OCI-LY3 (cell line): ENCODE results near the gene TBX21.

Experiments
- H2AFZ ChIP-seq: fragments of 200-600, 300-600 bp; shearing (Covaris generic); 2 replicates; pipeline ENCODE4 v1.6.0; 2014; ENCODE audit warnings: antibody characterized with exemption, low read depth, low read length
- H3K27ac ChIP-seq: fragments of 200-600, 300-600 bp; sonication (generic); 2 replicates; pipeline ENCODE4 v1.5.1; 2014; ENCODE audit warnings: mild to moderate bottlenecking, low read length, moderate library complexity, mixed read lengths
- H3K27me3 ChIP-seq: fragments of 200-600, 300-600 bp; sonication (generic); 2 replicates; pipeline ENCODE4 v1.6.1; 2014; ENCODE audit warnings: low read depth, low read length, mixed read lengths
- H3K36me3 ChIP-seq: fragments of 200-600, 300-600 bp; sonication (generic); replicated peaks from 2 replicates; pipeline ENCODE3; 2014; ENCODE audit warnings: low read depth, low read length, mixed read lengths
- H3K4me1 ChIP-seq: fragments of 300-600, 200-600 bp; sonication (generic); 2 replicates; pipeline ENCODE4 v1.6.1; 2014; ENCODE audit warnings: low read length, mixed read lengths
- H3K4me2 ChIP-seq: fragments of 200-600, 300-600 bp; sonication (generic); 2 replicates; pipeline ENCODE4 v1.6.1; 2014; ENCODE audit warnings: low read length, mixed read lengths
- H3K4me3 ChIP-seq: fragments of 300-600, 200-600 bp; sonication (generic); 2 replicates; pipeline ENCODE4 v1.5.1; 2014; ENCODE audit warnings: antibody characterized with exemption, mild to moderate bottlenecking, low read length, moderate library complexity
- H3K79me2 ChIP-seq: fragments of 300-600, 200-600 bp; shearing (Covaris generic); 2 replicates; pipeline ENCODE4 v1.6.1; 2014; ENCODE audit warnings: mild to moderate bottlenecking, low read length, mixed read lengths
- H3K9ac ChIP-seq: fragments of 300-600, 200-600 bp; shearing (Covaris generic); 2 replicates; pipeline ENCODE4 v1.6.0; 2014; ENCODE audit warnings: mild to moderate bottlenecking, low read length, moderate library complexity
- H3K9me3 ChIP-seq: fragments of 200-600, 300-600 bp; shearing (Covaris generic); 2 replicates; pipeline ENCODE4 v1.6.1; 2014; ENCODE audit warnings: low read length, mixed read lengths; ENCODE audit not compliant: insufficient read depth
- H4K20me1 ChIP-seq: fragments of 200-600, 300-600 bp; sonication (generic); 2 replicates; pipeline ENCODE4 v1.6.1; 2016; ENCODE audit warnings: low read length, mixed read lengths; ENCODE audit not compliant: insufficient read depth
- EZH2phosphoT487 ChIP-seq: fragments of 200-600 bp; shearing (Covaris generic); IDR thresholded peaks from 2 replicates; pipeline ENCODE4 v1.6.1; 2018; ENCODE audit warnings: antibody characterized with exemption, mixed run types, low read depth
- TF ChIP-seq, protein P1 (sequence below): fragments of 200-600, 300-600 bp; sonication (generic); IDR thresholded peaks from 2 replicates; pipeline ENCODE4 v1.5.1; 2014; ENCODE audit warnings: antibody characterized with exemption, low read length, low read depth

TBX21 gene

DNA sequence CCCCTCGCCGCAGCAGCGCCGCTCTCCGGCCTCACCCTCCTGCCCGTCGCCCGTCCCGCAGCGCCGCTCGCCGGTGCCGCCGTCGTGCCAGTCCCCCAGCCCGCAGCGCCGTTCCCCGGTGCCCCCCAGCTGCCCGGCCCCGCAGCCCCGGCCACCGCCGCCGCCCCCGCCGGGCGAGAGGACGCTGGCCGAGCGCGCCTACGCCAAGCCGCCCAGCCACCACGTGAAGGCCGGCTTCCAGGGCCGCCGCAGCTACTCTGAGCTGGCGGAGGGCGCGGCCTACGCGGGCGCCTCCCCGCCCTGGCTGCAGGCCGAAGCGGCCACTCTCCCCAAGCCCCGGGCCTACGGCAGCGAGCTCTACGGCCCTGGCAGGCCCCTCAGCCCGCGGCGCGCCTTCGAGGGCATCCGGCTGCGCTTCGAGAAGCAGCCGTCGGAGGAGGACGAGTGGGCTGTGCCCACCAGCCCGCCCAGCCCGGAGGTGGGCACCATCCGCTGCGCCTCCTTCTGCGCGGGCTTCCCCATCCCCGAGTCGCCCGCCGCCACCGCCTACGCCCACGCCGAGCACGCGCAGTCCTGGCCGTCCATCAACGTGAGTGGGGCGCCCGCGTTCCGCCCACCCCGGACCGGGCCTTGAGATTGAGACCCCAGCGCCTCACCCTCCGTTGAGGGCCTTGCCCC lies 24.0 kb upstream of the TBX21 start:
- no peak overlapping the region for H3K4me3 ChIP-seq
- peaks cover 16% of the 10 kb centered on the region; the same call in 1 of the 2 replicates for H4K20me1 ChIP-seq
- H3K9me3 ChIP-seq, result no peaks in the 10 kb centered on the region
- H3K27ac ChIP-seq, result no peak overlapping the region
- no peaks in the 10 kb centered on the region for H3K36me3 ChIP-seq
- H3K79me2 ChIP-seq, result no peaks in the 10 kb centered on the region
- no peak overlapping the region for H2AFZ ChIP-seq
- no peak overlapping the region for H3K9ac ChIP-seq
- H3K4me2 ChIP-seq, result no peak overlapping the region
- no peak for TF ChIP-seq EZH2phosphoT487
- TF ChIP-seq, protein P1, sequence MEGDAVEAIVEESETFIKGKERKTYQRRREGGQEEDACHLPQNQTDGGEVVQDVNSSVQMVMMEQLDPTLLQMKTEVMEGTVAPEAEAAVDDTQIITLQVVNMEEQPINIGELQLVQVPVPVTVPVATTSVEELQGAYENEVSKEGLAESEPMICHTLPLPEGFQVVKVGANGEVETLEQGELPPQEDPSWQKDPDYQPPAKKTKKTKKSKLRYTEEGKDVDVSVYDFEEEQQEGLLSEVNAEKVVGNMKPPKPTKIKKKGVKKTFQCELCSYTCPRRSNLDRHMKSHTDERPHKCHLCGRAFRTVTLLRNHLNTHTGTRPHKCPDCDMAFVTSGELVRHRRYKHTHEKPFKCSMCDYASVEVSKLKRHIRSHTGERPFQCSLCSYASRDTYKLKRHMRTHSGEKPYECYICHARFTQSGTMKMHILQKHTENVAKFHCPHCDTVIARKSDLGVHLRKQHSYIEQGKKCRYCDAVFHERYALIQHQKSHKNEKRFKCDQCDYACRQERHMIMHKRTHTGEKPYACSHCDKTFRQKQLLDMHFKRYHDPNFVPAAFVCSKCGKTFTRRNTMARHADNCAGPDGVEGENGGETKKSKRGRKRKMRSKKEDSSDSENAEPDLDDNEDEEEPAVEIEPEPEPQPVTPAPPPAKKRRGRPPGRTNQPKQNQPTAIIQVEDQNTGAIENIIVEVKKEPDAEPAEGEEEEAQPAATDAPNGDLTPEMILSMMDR, result no peak
- H3K27me3 ChIP-seq, result peaks cover 59% of the 10 kb centered on the region
- peaks cover 14% of the 10 kb centered on the region for H3K4me1 ChIP-seq

DNA sequence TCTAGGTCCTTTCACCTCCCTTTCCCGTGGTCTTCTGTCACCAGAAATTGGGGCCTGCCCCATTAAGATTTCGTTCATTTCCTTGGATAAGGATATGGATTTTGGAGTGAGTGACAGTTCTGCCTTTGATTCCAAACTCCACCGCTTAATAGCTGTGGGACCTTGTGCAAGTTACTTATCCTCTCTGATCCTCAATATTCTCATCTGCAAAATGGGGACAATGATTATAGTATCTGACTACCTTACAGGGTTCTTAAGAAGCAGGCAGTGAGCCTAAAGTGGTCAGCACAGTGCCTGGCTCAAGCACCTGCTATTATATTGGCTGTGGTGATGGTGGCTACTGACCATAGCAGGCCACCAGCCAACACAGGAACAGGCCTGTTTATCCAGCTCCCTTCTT lies 23.4 kb upstream of the TBX21 start:
- peaks cover 19% of the 10 kb centered on the region for H3K4me1 ChIP-seq
- H4K20me1 ChIP-seq, result peaks cover 16% of the 10 kb centered on the region; the same call in 1 of the 2 replicates
- TF ChIP-seq EZH2phosphoT487, result no peak
- TF ChIP-seq, protein P1, result no peak
- H3K27me3 ChIP-seq, result peaks cover 59% of the 10 kb centered on the region
- H3K27ac ChIP-seq, result no peak overlapping the region
- H3K4me2 ChIP-seq, result no peak overlapping the region
- no peaks in the 10 kb centered on the region for H3K36me3 ChIP-seq
- H3K9ac ChIP-seq, result no peak overlapping the region
- no peak overlapping the region for H2AFZ ChIP-seq
- no peaks in the 10 kb centered on the region for H3K9me3 ChIP-seq
- H3K79me2 ChIP-seq, result no peaks in the 10 kb centered on the region
- no peak overlapping the region for H3K4me3 ChIP-seq

DNA sequence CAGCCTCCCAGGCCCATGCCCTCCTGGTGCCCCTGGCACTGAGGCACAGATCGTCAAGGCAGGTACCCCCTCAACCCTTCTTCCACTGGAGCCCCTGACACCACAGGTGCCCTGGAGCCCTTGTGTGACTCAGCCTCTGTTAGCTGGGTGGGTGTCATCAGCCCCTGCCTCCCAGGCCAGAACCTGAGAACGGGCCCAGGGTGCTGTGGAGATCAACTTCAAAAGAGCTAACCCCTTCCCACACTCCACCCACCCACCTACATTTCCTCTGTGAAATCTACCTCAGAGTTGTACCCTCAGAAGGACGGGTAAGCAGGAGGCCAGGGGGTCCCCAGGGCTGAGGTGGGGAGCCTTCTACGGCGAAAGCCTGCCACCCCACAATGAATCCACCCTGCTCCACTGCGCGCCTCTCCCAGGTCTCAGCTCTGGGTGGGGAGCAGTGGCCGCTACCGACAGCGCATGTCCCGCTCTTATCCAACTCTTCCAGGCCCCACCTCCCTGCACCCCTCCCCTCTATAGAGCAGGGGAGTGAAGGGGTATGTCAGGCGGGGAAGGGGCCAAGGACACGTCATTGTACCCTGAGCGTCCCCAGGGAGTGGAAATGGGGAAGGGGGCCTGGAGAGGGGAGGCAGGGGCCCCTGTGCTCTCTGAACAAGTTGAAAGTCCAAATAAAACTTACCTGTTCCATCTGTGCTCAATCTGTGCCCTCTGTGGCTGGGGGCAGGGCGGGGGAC lies 21.5 kb upstream of the TBX21 start:
- TF ChIP-seq, protein P1, result no peak
- no peak for TF ChIP-seq EZH2phosphoT487
- H3K27ac ChIP-seq, result no peak overlapping the region
- H3K9ac ChIP-seq, result no peak overlapping the region
- H2AFZ ChIP-seq, result no peak overlapping the region
- H3K4me1 ChIP-seq, result peaks cover 38% of the 10 kb centered on the region
- H3K27me3 ChIP-seq, result peaks cover 54% of the 10 kb centered on the region
- peaks cover 16% of the 10 kb centered on the region; the same call in 1 of the 2 replicates for H4K20me1 ChIP-seq
- no peaks in the 10 kb centered on the region for H3K36me3 ChIP-seq
- H3K9me3 ChIP-seq, result no peaks in the 10 kb centered on the region
- no peaks in the 10 kb centered on the region for H3K79me2 ChIP-seq
- no peak overlapping the region for H3K4me3 ChIP-seq
- no peak overlapping the region for H3K4me2 ChIP-seq

DNA sequence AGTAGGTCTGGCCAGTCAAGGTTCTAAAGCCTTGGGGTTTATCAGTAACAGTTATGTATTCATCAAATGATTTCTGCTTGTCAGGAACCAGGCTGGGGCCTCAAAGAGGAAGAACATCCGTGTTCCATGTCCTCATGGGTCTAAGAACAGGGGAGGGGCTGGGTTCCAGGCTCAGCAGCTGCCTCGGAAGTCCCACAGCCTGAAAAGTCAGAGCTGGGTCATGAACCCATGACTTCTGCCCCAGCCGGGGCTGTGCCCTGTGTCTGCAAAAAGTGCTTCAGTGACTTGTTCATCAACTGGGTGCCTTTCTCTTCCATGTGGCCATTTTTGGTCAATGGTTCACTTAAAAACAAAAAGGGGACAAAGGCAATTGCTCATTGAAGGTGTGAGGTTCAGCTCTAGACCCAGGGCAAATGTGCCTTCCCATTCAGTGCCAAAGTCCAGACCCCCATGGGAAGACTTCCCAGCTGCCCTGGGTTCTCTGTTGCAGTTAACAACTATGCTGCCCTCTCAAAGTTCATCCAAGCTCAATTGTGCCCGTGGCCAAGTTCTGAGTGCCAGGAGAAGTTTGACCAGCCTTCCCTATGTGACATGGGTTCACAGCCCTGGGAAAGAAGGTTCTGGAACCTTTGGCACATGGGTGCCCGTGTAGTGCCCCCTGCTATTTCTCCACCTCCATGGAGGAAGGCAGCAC lies 20.6 kb upstream of the TBX21 start:
- no peaks in the 10 kb centered on the region for H3K79me2 ChIP-seq
- no peak overlapping the region for H2AFZ ChIP-seq
- peaks cover 21% of the 10 kb centered on the region; the same call in 1 of the 2 replicates for H4K20me1 ChIP-seq
- TF ChIP-seq, protein P1, result no peak
- no peak for TF ChIP-seq EZH2phosphoT487
- H3K4me1 ChIP-seq, result peaks cover 48% of the 10 kb centered on the region
- no peak overlapping the region for H3K27ac ChIP-seq
- no peak overlapping the region for H3K9ac ChIP-seq
- peaks cover 55% of the 10 kb centered on the region for H3K27me3 ChIP-seq
- H3K36me3 ChIP-seq, result no peaks in the 10 kb centered on the region
- no peaks in the 10 kb centered on the region for H3K9me3 ChIP-seq
- no peak overlapping the region for H3K4me3 ChIP-seq
- no peak overlapping the region for H3K4me2 ChIP-seq
